Right lobe of liver (tissue), 6 donors: ENCODE data around the gene CENPF. TPM values are rescaled to one million over a fixed set of nuclear protein-coding genes. Genes with fewer than 3 reads are reported as not detected.
"Not testable (repeated sequence)": the region's sequence is repeated elsewhere in the genome, so short reads cannot be mapped to it uniquely, and the experiment has no call there.

ENCODE experiments used
- ATAC-seq, 4 donors: fragments of 200-7000 bp; cut with Tn5 transposase; one replicate each; pipeline ENCODE4 v1.9.1; 2020; ENCODE audit warnings: mild to moderate bottlenecking in 4 of 4, moderate library complexity in 4 of 4
- DNase-seq, 3 donors: peaks; one replicate each; pipeline ENCODE4 v3.0.0-alpha.2; 2020
- H3K27ac ChIP-seq, 3 donors: fragments of 200-600 bp; one replicate each; pipeline ENCODE4 v1.8.0; 2022
- H3K27me3 ChIP-seq, 2 donors: fragments of 200-600 bp; one replicate each; pipeline ENCODE4 v1.8.0; 2022
- H3K36me3 ChIP-seq, 4 donors: fragments of 200-600 bp; sonication (generic) in 1 of 4; one replicate each; pipeline versions ENCODE4 v1.5.1 to v1.8.0; 2017 to 2022; ENCODE audit warnings: control low read depth in 1 of 4
- H3K4me1 ChIP-seq, 4 donors: fragments of 200-600 bp; sonication (generic) in 1 of 4; one replicate each; pipeline versions ENCODE4 v1.5.1 to v1.8.0; 2017 to 2022; ENCODE audit warnings: control low read depth in 1 of 4
- H3K4me3 ChIP-seq, 3 donors: fragments of 200-600 bp; one replicate each; pipeline ENCODE4 v1.8.0; 2022
- H3K9me3 ChIP-seq, 4 donors: fragments of 200-600 bp; sonication (generic) in 1 of 4; one replicate each; pipeline versions ENCODE4 v1.5.1 to v1.8.0; 2017 to 2022; ENCODE audit warnings: control low read depth in 1 of 4
- CTCF ChIP-seq, 4 donors: fragments of 200-600 bp in 3 of 4; fragments of 450-650 bp in 1 of 4; IDR thresholded peaks; one replicate each; pipeline versions ENCODE4 v1.5.1 to v1.8.0; 2016 to 2022; ENCODE audit warnings: antibody characterized with exemption in 4 of 4, mild to moderate bottlenecking in 2 of 4
- POLR2A ChIP-seq: fragments of 450-650 bp; IDR thresholded peaks from one replicate; pipeline ENCODE4 v1.6.1; 2017; ENCODE audit warnings: antibody characterized with exemption, mild to moderate bottlenecking
- WGBS: methylation state at CpG from one replicate; pipeline ENCODE4 v1.1.6; 2018; ENCODE audit warnings: low coverage, low lambda C conversion rate; ENCODE audit not compliant: insufficient coverage; ENCODE audit errors: missing lambda C conversion rate; 5-methylcytosine and 5-hydroxymethylcytosine counted together
- intact Hi-C, 2 donors: fragments of 100-400 bp; cut with DNase I; formaldehyde crosslinking; loops; one replicate each; pipeline versions ENCODE4 v1.11.2 to v1.14.1; 2022
- total RNA-seq, 6 experiments: library from RNA; depleted of rRNA in 2 of 6; stranded (reverse); fragments of >200 nt in 2 of 6; fragmentation: NEBNext Ultra II Directional in 3 of 6; extraction: Animal tissue kit (Norgen Biotek cat#: 25700) in 3 of 6; gene quantifications; one replicate each; pipeline versions ENCODE4 v1.1.0 to v1.2.4, GENCODE V29; 2016 to 2023
- donor health status: DM: no; HTN: yes; CAD: no.
- donor health status: DM: no; HTN: no; CAD: no.
- donor health status: DM: no; HTN: no; CAD: no.
- donor health status: DM: no; HTN: yes; CAD: no.
- donor health status: DM: no; HTN: yes; CAD: no.

The CENPF gene
- total RNA-seq, 6 experiments from 2014 or later = 0.13 to 3.3 (median 1.0) TPM

DNA sequence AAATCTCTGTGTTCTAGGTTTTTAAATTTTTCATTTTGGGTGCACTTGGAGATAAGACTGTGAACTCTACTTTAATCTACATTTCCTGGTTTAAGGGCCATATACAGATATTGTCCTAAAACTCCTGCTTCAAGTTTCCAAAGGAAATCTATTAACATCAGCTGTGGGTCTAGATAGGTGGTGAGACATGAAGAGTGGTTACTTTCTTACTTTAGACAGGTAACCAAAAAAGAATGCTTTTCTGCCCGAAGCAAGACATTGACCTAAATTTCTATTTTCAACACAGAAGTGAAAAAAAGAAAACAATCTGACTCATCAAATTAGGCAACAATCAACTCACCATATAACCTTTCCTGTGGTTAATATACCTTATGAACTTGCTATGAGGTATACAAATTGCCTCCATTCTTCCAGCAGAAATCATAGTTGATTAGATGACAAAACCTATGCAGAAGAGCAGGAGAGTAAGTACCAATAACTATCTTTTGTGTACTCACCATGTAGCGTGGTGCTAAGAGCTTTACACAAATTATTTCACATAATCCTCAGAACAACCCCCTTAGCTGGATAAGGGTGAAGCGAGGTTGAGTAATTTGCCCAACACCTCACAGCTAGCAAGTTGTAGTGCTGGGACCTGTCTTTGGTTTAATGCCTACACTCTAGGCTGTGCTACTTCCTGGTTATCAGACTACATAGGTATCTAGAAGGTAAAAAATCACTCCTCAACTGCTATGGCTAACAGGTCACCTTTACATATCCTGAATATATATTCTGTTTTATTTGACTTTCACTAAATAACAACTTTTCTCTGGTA lies 28.2 kb upstream of the CENPF start:
- 71% methylated on average over 3 of the region's 3 CpGs for WGBS
- no peaks in the 10 kb centered on the region for H3K27me3 ChIP-seq
- H3K27ac ChIP-seq = no peak overlapping the region
- H3K9me3 ChIP-seq = no peaks in the 10 kb centered on the region
- ATAC-seq = no peak
- no peaks in the 10 kb centered on the region for H3K36me3 ChIP-seq
- no peak overlapping the region for H3K4me3 ChIP-seq
- H3K4me1 ChIP-seq = no peaks in the 10 kb centered on the region
- no peak for TF ChIP-seq CTCF (IDR thresholded peaks at IDR 0.05)
- no peak for TF ChIP-seq POLR2A
- intact Hi-C loops = no loop called here
- no peak for DNase-seq

DNA sequence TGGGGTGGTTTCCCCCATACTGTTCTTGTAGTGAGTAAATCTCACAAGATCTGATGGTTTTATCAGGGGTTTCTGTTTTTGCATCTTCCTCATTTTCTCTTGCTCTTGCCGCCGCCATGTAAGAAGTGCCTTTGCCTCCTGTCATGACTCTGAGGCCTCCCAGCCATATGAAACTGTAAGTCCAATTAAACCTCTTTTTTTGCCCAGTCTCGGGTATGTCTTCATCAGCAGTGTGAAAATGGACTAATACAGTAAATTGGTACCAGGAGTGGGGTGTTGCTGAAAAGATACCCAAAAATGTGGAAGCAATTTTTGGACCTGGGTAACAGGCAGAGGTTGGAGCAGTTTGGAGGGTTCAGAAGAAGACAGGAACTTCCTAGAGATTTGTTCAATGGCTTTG lies 26.9 kb upstream of the CENPF start:
- H3K27me3 ChIP-seq, ATAC-seq, H3K27ac ChIP-seq, H3K4me3 ChIP-seq, H3K4me1 ChIP-seq, H3K36me3 ChIP-seq, DNase-seq, H3K9me3 ChIP-seq, intact Hi-C loops: not testable (repeated sequence)
- 55% methylated on average over 3 of the region's 3 CpGs for WGBS

DNA sequence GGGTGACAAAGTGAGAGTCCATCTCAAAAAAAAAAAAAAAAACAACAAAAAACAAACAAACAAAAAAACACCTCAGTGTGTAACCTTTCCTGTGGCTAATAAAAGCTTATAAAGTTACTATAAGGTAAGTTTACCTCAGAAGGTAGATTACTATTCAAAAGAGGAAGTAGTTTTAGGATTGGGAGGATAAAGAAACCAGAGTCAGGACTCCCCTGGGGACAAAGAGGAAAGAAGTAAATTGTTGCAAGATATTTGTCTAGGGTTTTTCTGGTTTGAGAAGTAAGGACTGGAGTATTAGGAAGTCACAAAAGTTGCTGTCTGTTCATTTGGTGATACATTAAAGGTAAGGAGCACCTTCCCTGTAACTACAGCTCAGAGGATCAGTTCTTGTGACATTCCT lies 23.8 kb upstream of the CENPF start:
- DNase-seq = no peak
- intact Hi-C loops = no loop called here
- TF ChIP-seq CTCF (IDR thresholded peaks at IDR 0.05) = no peak
- no peak for TF ChIP-seq POLR2A
- no peak for ATAC-seq
- no peak overlapping the region for H3K4me3 ChIP-seq
- no peaks in the 10 kb centered on the region for H3K27me3 ChIP-seq
- no peak overlapping the region for H3K27ac ChIP-seq
- no peaks in the 10 kb centered on the region for H3K36me3 ChIP-seq
- H3K4me1 ChIP-seq = no peaks in the 10 kb centered on the region
- no peaks in the 10 kb centered on the region for H3K9me3 ChIP-seq

DNA sequence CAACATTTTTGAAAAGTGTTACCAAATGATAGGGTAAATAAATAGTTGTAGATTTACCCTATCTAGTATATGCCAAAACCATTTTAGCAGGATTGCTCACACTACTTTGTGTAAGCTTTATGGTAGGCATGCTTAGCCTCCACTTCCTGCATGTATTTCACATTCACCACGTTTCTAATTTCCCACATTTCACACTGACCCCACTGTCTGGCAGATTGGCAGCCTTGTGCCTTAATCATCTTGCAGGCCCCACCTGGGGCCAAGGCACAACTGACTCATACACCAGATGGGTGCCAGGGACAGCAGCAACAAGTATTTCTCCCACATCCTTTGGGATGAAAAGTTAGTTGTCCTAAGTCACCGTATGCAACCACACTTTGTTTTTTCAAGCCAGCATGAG lies 21.2 kb upstream of the CENPF start:
- Histone ChIP-seq H3K27ac (no peak overlapping the region), H3K27me3 (no peaks in the 10 kb centered on the region), H3K4me3 (no peak overlapping the region), H3K36me3 (no peaks in the 10 kb centered on the region), H3K4me1 (no peaks in the 10 kb centered on the region), H3K9me3 (no peaks in the 10 kb centered on the region)
- intact Hi-C loops = no loop called here
- no peak for TF ChIP-seq CTCF (IDR thresholded peaks at IDR 0.05)
- no peak for TF ChIP-seq POLR2A
- peak in 1 of 4 donors; percentile 35 for ATAC-seq
- DNase-seq = no peak
- 48% methylated on average over 2 of the region's 2 CpGs for WGBS

DNA sequence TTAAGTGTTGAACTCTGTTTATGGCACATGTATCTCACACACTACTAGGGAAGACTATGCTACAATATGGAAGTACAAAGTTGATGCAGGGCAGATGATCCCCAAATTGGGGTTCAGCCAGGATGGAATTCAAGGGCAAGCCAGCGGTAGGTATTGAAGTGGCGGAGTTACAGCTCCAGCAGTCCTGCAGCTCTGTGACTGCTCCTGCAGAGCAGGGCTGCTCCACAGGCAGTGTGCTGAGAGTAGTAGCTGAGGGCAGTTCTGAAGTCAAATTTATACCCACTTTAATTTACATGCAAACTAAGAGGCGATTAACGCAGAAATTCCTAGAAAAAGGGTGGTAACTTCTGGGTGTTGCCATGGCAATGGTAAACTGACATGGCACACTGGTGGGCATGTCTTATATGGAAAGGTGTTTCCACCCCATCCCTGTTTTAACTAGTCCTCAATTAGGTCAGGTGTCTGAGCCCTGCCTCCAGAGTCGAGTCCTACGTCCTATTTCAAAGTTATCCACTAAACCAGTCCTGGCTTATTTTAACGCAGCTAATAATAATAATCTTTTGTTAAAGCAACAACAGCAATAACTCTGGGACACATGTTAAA lies 20.6 kb upstream of the CENPF start:
- intact Hi-C loops = no loop called here
- Histone ChIP-seq H3K36me3 (no peaks in the 10 kb centered on the region), H3K4me3 (no peak overlapping the region), H3K4me1 (no peaks in the 10 kb centered on the region), H3K9me3 (no peaks in the 10 kb centered on the region), H3K27ac (no peak overlapping the region), H3K27me3 (no peaks in the 10 kb centered on the region)
- DNase-seq (no peak), ATAC-seq (no peak)
- WGBS = 58% methylated on average over 5 of the region's 7 CpGs
- TF ChIP-seq POLR2A (no peak), CTCF (IDR thresholded peaks at IDR 0.05) (no peak)
